ENCODE measurements around the gene SH3GLB2. TPM values are rescaled to one million over a fixed set of nuclear protein-coding genes. Genes with fewer than 3 reads are reported as not detected.
A peak's percentile ranks its signal among the peaks of the same experiment; 100 is the strongest.

Gene SH3GLB2
- total RNA-seq, 2 donors from 2014 or later = 109 to 110 TPM

GRCh38 chr9:129068990-129069861 is 41.1 kb upstream of the SH3GLB2 start:
- intact Hi-C loops (cut with DNase I) = no loop called here
- H3K4me3 ChIP-seq = no peak overlapping the region
- DNase-seq = peak; percentile 47
- peaks cover 9% of the 10 kb centered on the region for H3K36me3 ChIP-seq
- no peak overlapping the region for H3K27ac ChIP-seq
- TF ChIP-seq CTCF (IDR thresholded peaks at IDR 0.05) = no peak
- no peaks in the 10 kb centered on the region for H3K27me3 ChIP-seq
- no peaks in the 10 kb centered on the region for H3K9me3 ChIP-seq
- H3K9ac ChIP-seq (ENCODE audit: low read depth in 2 of 2, low read length in 2 of 2) = peak overlapping the region in 1 of 2 donors; percentile 4
- no peaks in the 10 kb centered on the region for H3K4me1 ChIP-seq

GRCh38 chr9:129068110-129068509 is 40.0 kb upstream of the SH3GLB2 start:
- intact Hi-C loops (cut with DNase I) = no loop called here
- Histone ChIP-seq H3K27me3 (no peaks in the 10 kb centered on the region), H3K36me3 (peaks cover 18% of the 10 kb centered on the region), H3K27ac (no peak overlapping the region), H3K4me1 (no peaks in the 10 kb centered on the region), H3K9me3 (no peaks in the 10 kb centered on the region), H3K9ac (ENCODE audit: low read depth in 2 of 2, low read length in 2 of 2) (no peak overlapping the region), H3K4me3 (no peak overlapping the region)
- TF ChIP-seq CTCF (IDR thresholded peaks at IDR 0.05) = no peak
- DNase-seq = no peak

GRCh38 chr9:129064499-129064908 is 36.4 kb upstream of the SH3GLB2 start:
- no peak overlapping the region for H3K27ac ChIP-seq
- no peaks in the 10 kb centered on the region for H3K27me3 ChIP-seq
- H3K9ac ChIP-seq (ENCODE audit: low read depth in 2 of 2, low read length in 2 of 2) = no peak overlapping the region
- no peak for DNase-seq
- no peak for TF ChIP-seq CTCF (IDR thresholded peaks at IDR 0.05)
- intact Hi-C loops (cut with DNase I) = no loop called here
- no peaks in the 10 kb centered on the region for H3K9me3 ChIP-seq
- H3K4me1 ChIP-seq = no peaks in the 10 kb centered on the region
- H3K4me3 ChIP-seq = no peak overlapping the region
- peaks cover 18% of the 10 kb centered on the region for H3K36me3 ChIP-seq

GRCh38 chr9:129063061-129063460 is 34.9 kb upstream of the SH3GLB2 start:
- Histone ChIP-seq H3K36me3 (peaks cover 18% of the 10 kb centered on the region), H3K9ac (ENCODE audit: low read depth in 2 of 2, low read length in 2 of 2) (no peak overlapping the region), H3K4me1 (no peaks in the 10 kb centered on the region), H3K27me3 (no peaks in the 10 kb centered on the region), H3K27ac (no peak overlapping the region), H3K9me3 (no peaks in the 10 kb centered on the region), H3K4me3 (no peak overlapping the region)
- no peak for TF ChIP-seq CTCF (IDR thresholded peaks at IDR 0.05)
- intact Hi-C loops (cut with DNase I) = no loop called here
- DNase-seq = no peak

GRCh38 chr9:129060991-129061390 is 32.9 kb upstream of the SH3GLB2 start:
- no peaks in the 10 kb centered on the region for H3K9me3 ChIP-seq
- H3K27ac ChIP-seq = no peak overlapping the region
- peaks cover 18% of the 10 kb centered on the region for H3K36me3 ChIP-seq
- H3K4me1 ChIP-seq = no peaks in the 10 kb centered on the region
- intact Hi-C loops (cut with DNase I) = no loop called here
- DNase-seq = no peak
- no peak for TF ChIP-seq CTCF (IDR thresholded peaks at IDR 0.05)
- H3K27me3 ChIP-seq = no peaks in the 10 kb centered on the region
- no peak overlapping the region for H3K4me3 ChIP-seq
- no peak overlapping the region for H3K9ac ChIP-seq (ENCODE audit: low read depth in 2 of 2, low read length in 2 of 2)
